Measurements from ENCODE around the gene ZNF350.
"Not testable (repeated sequence)": the region's sequence is repeated elsewhere in the genome, so short reads cannot be mapped to it uniquely, and the experiment has no call there.

Gene ZNF350

GRCh38 chr19:51983361-51983760 lies 3.3 kb downstream of the ZNF350 start:
- no peak for TF ChIP-seq CTCF (IDR thresholded peaks at IDR 0.05; ENCODE audit: borderline replicate concordance, insufficient read depth, low read depth, low read length)

GRCh38 chr19:51980926-51981325 lies 5.7 kb downstream of the ZNF350 start:
- H3K4me3 ChIP-seq (ENCODE audit: low read depth, low read length), result not testable (repeated sequence)

More at GRCh38 chr19:51983361-51983760, 3.3 kb downstream of the ZNF350 start:
- no peak overlapping the region for H3K4me3 ChIP-seq (ENCODE audit: low read depth, low read length)

- TF ChIP-seq CTCF (IDR thresholded peaks at IDR 0.05; ENCODE audit: borderline replicate concordance, insufficient read depth, low read depth, low read length), result no peak
- no peak overlapping the region for H3K4me3 ChIP-seq (ENCODE audit: low read depth, low read length)
Measured at GRCh38 chr19:51980116-51980736, 6.4 kb downstream of the ZNF350 start.

GRCh38 chr19:51978882-51979281 lies 7.8 kb downstream of the ZNF350 start:
- TF ChIP-seq CTCF (IDR thresholded peaks at IDR 0.05; ENCODE audit: borderline replicate concordance, insufficient read depth, low read depth, low read length), result no peak
- H3K4me3 ChIP-seq (ENCODE audit: low read depth, low read length), result no peak overlapping the region

GRCh38 chr19:51977346-51977745 lies 9.3 kb downstream of the ZNF350 start:
- TF ChIP-seq CTCF (IDR thresholded peaks at IDR 0.05; ENCODE audit: borderline replicate concordance, insufficient read depth, low read depth, low read length), result no peak
- no peak overlapping the region for H3K4me3 ChIP-seq (ENCODE audit: low read depth, low read length)

GRCh38 chr19:51976852-51977251 lies 9.8 kb downstream of the ZNF350 start:
- no peak overlapping the region for H3K4me3 ChIP-seq (ENCODE audit: low read depth, low read length)
- no peak for TF ChIP-seq CTCF (IDR thresholded peaks at IDR 0.05; ENCODE audit: borderline replicate concordance, insufficient read depth, low read depth, low read length)

GRCh38 chr19:51975787-51976186 lies 10.9 kb downstream of the ZNF350 start:
- not testable (repeated sequence) for H3K4me3 ChIP-seq (ENCODE audit: low read depth, low read length)

- H3K4me3 ChIP-seq (ENCODE audit: low read depth, low read length), result no peak overlapping the region
- no peak for TF ChIP-seq CTCF (IDR thresholded peaks at IDR 0.05; ENCODE audit: borderline replicate concordance, insufficient read depth, low read depth, low read length)
Measured at GRCh38 chr19:51971624-51972023, 15.0 kb downstream of the ZNF350 start.
